ENCODE data around the gene CUTA. TPM values are rescaled to one million over a fixed set of nuclear protein-coding genes. Genes with fewer than 3 reads are reported as not detected.

The CUTA gene
- total RNA-seq, 1 experiment from 2014 or later = 230 TPM

DNA sequence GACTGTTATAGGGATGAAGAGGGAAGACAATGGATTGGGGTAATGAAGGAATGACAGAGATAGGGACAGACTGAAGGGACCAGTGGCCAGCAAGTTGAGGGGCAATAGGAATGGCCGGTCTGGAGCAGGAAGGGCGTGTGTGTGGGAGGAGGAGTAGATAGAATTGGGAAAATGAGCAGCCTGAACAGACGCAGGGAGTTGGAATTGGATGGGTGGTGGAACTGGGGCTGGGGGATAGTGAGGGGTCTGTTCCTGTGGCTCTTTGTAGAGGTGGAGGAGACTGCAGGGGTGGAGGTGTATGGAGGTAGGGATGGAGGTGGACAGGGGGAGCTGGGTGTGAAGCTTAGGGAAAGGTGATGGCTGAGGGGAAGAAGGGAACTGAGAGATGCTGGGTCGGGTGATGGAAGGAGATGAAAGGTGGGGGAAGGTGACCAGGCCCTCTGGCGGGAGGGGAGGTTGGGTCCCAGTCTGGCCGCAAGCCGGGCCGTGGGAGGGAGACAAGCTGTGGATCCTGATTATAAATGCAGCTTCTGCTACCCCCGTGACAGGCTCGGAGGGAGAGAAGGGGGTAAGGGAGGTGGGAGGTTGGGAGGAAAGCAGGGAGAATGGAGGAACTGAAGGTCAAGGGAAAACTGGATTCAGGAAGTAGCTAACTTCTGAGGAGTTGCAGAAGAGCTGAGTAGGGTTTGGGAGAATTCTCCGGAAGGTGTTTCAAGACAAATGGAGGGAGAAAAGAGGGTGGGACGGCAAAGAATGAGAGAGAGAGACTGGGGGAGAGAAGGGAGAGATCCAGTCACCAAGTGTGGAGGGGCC, 7.2 kb upstream of the CUTA start:
- no peak for DNase-seq (ENCODE audit: low read depth)

DNA sequence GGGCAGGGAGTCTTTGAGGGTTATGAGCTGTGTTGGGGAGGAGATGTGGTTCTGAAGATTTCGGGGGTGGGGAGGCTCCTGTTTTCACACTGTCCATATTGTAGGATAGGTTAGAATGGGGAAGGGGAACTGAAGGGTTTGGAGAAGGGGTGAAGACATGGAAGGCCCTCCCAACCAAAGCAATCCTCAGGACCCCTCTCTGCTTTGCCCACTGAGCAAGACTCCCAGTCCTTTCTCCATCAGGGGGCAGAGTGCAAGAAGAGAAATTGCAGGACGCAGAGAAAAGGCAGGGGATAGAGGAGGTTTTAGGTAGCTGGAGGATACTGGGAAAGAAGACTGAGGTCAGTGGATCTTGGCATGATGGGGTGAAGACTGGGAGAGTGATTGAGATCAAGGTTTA, 5.9 kb upstream of the CUTA start:
- DNase-seq (ENCODE audit: low read depth) = no peak

DNA sequence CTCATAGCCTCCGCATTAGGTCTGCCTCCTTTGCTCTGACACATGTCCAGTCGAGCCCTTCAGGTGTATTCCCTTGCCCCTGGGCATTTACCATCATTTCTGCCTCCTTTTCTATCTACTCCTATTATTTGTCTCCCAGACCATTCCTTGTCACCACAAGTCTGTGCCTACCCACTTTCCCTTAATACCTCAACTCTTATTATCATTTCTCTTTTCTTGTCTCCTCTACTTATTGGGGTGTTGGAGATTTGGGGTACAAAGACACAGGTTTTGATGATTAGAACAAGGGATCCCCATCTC, 3.4 kb upstream of the CUTA start:
- no peak for DNase-seq (ENCODE audit: low read depth)

DNA sequence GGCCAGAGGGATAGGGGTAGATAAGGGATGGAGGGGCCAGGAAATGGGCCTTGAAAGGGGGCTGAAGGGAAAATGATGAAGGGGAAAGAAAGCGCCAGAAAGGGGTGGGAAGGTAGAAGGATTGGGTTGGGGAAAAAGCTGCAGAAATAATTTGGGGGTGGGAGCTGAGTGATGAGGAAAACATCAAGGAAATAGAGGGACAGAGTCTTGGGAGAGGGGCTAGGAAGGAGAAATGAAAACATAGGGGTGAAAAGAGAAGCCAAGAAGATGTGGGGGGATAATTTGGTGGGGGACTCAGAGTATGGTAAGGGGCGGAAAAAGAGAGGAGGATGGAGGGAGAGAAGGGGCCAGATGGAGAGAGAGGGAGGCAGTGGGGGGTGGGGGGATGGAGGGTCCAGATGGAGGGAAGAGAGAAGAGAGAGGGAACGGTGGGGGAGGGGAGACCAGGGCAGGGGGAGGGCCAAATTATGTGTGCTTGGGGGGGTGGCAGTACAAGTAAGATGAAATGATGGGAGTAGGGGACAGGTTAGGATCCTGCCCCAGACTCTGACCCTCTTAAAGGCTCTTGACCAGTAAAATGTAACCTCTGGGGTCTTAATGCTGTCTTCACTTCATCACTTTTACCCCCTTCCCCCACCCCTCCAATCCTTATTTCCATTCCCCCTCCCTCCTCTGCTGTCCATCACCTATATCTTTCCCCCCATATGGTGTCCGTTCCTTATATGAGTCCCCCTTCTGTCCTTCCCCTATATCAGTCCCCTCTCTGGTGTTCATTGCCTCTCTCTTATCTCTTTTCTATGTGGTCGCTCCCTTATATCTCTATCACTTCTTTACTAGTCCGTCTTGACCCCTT, 2.8 kb upstream of the CUTA start:
- DNase-seq (ENCODE audit: low read depth) = no peak

DNA sequence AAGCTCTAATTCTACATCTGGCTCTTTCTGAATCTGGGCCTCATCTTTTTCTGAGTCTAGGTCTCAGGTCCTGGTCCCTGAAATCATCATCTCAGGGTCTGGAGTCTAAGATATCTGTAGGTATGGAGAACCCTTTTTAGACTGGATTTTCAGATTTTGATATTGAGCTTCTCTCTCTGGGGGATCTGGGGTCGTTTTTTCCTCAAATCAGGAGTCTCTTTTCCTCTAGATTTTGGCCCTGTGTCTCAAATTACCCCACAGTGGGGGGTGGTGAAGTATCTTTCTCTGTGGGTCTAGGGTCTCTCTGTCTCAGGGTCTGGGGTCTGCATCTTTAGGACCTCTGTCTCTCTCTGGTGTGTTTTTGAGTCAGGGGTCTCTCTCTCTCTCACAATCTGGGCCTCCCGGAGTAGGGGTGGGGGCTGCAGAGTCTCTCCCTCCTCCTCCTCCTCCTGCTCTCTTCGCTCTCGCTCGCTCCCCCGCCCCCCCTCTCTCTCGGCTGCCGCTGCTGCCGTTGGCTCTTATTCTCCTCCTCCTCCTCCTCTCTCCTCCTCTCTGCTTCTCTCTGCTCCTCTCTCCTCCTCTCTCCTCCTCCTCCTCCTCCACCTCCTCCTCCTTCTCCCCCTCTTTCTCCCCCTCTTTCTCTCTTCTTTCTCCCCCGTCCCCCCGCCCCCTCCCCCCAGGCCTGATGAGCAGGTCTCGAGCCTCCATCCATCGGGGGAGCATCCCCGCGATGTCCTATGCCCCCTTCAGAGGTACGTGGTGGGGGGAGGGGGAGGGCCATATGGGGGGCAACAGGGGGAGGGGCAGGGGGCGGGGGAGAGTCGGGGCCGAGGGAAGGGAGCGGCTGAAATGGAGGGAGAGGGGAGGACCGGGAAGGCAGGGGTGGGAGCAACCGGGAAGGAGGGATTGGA, 1.9 kb upstream of the CUTA start, which contains the start of gene SYNGAP1:
Gene SYNGAP1, plus strand, starts transcription at position 486 of the 911 bp plus-strand sequence. Its CDS starts 200 bp downstream, at position 686.
- peak; percentile 44 for DNase-seq (ENCODE audit: low read depth)

DNA sequence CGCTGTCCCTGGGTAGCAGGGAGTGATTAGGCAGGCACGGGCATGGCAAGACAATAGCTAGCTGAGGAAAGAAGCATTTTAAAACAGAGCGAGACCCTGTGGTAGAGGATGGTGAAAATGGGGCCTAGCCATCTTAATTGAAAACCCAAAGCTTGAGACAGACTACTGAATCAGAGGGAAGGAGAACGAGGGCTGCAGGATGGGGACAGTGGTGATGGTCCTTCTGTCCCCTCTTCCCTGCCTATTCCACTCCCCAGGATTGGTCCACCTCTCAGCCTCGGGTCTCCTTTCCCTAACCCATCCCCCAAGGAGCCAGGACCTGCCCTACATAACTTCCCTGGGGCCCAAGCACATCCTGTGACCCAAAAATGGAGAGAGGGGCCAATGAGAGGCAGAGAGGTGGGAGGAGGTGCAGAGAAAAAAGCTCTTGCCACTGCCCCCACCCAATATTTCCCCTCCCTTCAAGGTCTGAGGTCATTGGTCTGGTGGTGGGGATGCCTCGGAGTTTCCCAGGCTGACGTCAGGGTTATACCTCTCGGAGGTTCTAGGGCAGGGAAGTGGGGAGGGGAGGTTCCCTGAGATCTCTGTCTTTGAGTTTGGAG, 884 bp upstream of the CUTA start:
- DNase-seq (ENCODE audit: low read depth) = no peak

DNA sequence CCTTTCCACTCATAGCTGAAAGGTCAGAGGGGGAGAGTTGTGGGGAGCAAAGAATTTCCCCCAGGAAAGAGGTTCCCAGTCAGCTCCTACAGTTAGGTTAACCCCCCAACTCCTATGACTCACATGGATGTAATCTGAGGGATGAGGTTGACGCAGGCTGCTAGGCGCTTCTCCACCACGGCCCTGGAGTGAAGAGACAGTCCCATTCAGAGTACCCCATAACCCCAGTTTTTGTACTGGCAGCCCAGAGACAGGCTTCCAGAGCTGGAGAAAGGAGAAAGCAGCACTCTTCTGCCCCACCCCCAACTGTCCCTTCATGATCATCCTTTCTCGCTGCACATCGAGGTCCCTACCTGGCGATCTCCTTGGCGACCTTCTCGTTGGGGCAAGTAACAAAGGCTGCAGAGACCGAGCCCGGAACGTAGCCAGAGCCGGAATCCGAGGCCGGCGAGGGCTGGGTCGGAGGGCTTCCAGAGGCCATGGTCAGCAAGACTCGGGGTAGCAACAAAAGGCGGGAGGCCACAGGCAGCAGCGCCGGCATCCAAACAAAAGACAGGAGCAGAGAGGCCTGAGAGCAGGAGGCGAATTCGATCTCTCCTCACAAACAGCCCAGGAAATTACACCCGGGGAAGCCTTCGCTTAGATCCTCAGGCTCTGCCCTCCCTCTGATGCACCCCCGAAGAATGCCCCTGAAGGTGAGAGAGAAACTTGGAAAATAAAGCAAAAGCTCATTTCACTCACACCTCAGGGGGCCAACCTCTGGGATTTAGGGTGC, 592 bp downstream of the CUTA start:
- peak; percentile 73 for DNase-seq (ENCODE audit: low read depth)

DNA sequence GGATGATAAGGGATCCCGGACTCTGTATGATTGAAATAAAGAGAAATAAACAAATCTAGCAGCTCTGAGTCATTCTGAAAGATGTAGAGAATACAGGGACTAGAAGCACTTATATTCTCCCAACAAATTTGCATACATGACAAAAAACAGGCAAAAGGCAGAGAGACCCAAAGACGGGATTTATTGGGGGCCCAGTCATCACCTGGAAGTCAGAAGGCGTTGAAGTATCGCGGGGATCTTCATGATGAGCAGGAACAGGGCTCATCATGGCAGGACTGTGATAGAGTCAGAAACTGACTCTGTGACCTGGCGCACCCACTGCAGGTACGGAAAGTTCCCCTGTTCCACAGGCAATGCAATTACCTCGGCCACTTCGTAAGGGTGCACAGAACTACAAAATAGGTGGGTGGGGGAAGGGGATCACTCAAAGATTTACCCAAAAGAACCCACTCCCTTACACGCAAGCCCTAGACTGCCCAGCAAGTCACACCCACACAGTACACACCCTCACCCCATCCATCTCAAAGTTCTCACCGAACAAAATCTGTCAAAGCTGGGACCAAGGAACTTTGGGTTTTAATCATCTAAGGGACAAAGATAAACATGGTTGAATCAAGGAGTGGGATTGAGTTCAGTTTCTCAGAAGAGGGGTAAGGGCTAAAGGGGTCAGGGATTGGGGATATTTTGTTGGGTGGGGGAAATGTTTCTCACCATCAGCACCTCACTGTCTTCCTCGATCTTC, 1.4 kb downstream of the CUTA start:
- no peak for DNase-seq (ENCODE audit: low read depth)

DNA sequence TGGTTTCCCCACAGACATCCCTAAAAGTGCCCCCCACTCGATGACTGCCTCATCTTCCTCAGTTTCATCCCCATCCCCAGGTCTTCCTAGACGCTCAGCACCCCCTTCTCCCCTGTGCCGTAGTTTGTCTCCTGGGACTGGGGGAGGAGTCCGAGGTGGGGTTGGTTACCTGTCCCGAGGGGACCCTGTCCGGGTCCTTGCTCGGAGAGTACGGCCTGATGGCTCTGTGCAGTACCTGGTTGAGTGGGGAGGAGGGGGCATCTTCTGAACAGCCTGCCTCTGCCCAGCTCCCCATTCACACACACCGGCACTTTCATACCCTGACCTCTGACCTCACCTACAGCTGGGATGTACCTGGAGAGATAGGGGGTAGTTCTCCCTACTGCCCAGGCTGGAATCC, 2.1 kb downstream of the CUTA start:
- no peak for DNase-seq (ENCODE audit: low read depth)

DNA sequence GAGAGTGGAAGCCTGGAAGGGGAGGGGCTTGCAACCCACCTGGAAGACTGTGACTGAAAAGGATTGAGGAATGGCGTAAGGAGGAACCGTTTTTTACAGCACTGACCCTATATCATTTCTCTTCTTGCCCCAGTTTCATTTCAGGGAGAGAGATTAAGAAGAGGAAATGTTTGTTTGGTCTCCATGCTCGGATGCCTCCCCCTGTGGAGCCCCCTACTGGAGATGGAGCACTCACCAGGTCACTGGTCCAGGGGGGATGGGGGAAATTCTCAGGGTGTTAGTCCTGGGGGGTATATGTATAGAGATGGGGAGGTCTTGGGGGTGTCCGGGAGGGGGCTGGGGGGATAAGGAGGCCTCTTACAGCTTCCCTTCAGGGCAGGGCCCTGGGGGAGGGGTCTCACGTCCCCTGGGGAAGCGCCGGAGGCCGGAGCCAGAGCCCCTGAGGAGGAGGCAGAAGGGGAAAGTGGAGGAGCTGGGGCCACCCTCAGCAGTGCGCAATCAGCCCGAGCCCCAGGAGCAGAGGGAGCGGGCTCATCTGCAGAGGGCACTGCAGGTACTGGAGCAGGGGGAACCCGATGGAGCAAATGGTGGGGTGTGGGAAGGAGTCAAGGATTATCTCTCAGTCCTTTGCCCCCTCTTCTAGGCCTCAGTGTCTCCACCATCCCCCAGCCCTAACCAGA, 3.2 kb downstream of the CUTA start:
- no peak for DNase-seq (ENCODE audit: low read depth)

DNA sequence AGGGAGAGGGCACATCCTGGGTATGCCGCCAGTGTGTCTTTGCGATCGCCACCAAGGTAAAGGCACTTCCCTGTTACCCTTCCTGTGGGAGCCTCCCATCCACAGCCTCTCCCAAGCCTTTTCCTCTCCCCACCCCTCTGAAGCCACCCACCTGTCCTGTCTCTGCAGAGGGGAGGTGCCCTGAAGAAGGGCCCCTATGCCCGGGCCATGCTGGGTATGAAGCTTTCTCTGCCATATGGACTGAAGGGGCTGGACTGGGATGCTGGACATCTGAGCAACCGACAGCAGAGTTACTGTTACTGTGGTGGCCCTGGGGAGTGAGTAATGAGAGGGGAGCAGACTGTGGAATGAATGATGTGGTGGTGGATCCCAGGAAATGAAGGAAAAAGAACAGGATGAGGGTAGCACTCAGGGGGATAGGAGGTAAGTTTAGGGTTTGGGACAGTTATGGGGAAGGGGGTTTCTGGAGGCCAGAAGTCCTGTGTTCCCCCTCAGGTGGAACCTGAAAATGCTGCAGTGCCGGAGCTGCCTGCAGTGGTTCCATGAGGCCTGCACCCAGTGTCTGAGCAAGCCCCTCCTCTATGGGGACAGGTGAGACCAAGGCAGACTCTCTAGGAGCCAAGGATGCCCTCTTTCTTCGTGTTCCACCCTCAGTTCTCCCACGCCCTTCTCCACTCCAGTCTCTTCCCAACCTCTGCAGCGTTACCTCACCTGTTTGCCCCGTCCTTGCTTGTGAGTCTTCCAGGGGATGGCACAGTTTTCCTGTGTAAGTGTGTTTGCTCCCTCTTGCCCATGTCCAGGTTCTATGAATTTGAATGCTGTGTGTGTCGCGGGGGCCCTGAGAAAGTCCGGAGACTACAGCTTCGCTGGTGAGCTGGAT, 4.4 kb downstream of the CUTA start:
- DNase-seq (ENCODE audit: low read depth) = no peak

DNA sequence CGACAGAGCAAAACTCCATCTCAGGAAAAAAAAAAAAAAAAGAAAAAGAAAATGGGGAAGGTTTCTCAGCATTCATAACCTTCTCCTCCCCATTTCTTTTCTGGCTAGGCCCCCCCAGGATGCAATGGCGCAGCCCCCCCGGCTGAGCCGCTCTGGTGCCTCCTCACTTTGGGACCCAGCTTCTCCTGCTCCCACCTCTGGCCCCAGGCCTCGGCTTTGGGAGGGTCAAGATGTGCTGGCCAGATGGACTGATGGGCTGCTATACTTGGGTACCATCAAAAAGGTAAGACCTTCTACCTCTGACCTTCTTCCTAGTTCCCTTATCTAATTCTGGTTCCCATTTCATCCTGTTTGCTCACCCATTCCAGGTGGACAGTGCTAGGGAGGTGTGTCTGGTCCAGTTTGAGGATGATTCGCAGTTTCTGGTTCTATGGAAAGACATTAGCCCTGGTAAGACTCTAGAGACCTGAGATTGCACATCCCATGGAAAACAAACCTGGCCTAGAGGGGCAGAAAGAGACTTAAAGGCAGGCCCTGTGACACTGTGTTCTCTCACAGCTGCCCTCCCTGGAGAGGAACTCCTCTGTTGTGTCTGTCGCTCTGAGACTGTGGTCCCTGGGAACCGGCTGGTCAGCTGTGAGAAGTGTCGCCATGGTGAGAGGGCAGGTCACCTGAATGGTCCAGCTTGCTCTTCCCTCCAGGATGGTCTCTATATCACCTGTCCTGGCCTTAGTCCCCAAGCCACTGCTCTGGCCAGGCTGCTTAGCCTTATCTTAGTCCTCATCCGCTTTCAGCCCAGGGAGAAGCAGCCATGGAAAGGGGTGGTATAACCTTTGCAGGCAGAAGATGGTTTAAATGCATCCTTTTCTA, 5.5 kb downstream of the CUTA start:
- DNase-seq (ENCODE audit: low read depth) = no peak

DNA sequence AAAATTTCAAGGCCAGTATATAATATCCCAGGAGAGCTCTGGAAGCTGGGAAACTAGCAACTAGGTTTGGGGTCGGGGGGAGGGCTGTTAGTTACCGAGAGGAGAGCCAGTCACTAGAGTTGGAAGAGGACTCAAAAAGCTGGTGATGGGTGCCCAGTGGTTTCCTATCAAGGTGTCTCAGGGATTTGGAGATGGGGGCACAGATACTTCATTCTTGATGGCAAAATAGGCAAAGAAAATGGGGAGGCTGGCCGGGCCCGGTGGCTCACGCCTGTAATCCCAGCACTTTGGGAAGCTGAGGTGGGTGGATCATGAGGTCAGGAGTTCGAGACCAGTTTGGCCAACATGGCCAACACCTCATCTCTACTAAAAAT, 6.3 kb downstream of the CUTA start:
- no peak for DNase-seq (ENCODE audit: low read depth)

DNA sequence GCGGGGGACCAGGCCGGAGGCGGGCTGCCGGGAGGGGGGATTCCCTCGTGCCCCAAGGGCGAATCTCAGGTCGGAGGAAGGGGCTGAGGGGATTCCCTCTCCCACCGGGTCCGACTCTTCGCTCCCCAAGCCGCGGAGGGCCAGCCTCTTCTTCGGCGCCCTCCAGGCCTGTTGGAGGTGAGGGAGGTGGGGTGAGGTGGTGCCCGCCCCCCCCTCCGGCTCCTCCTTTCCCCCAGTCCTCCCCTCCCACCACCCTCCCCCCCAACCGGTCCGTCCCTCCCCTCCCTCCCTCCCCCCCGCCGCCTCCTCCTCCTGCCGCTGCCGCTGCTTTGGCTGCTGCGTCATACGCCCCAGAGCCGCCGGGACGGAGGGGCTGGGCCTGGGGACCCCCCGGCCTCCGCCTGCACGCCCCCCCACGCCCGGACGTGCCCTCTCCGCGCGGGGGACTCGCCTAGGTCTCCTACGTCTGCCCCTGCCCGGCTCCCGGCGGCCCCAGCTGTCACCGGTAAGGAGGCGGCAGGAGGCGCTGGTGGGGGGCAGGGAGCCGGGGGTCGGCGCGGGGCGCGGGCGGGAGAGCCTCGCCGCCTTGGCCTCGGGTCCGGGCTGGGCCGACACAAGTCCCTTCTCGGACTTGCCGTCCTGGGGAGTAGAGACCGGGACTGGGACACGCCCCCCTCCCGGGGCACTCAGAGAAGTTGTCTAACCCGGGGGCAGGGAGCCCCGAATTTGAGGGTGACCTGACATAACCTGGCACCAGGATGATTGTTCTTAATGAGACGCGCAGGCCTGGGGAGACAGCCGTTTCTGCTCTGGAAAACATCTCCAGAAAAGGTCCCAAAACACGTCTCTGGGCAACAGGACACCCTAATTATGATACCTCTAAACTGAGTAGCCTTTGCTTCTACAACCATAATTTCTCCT, 6.9 kb downstream of the CUTA start, which contains the start of gene PHF1:
Gene PHF1, plus strand, starts transcription at position 304 of the 921 bp plus-strand sequence. CDS start 1,250 bp downstream, outside the sequence.
- peak; percentile 77 for DNase-seq (ENCODE audit: low read depth)

DNA sequence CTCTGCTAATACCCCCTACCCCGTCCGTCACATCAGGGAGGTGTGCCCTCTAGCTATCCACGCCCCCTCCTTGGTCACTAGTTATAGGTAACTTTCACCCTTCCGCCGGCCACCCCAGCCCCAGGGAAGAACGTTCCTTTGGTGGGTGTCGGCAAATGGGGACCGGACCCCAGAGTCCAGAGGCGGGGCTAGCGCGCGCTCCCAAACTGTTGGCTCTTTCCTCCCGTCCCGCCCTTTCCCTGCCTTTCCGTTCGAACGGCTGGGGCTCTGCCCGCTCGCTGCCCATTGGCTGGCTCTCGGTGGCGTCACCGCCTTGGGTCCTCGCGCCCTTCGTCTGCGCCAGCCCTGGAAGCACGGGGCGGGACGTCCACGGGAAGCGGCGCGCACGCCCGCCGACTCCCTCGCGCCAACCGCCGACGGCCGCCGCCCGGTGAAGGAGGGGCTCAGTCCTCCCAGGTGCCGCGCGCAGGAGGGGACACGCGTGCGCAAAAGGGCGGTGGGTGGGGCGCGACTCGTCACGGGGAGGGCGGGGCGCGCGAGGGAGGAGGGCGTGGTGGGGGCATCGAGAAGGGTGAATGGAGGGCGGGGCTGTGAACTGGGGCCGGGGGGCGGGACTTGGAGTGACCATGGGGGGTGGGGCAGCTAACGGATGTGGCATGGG, 7.7 kb downstream of the CUTA start:
- peak; percentile 97 for DNase-seq (ENCODE audit: low read depth)

Measured in LHCN-M2 (cell line).